Activated CD4-positive, alpha-beta T cell treated with anti-CD3 and anti-CD28 coated beads, Interleukin-2, Interleukin-6, amounts not matched to agents 100 ng/mL and 50 ng/mL, durations not matched to agents 16 hours and 8 hours (primary cell): ENCODE results near the gene CHRM2.
"Not testable (repeated sequence)": the region's sequence is repeated elsewhere in the genome, so short reads cannot be mapped to it uniquely, and the experiment has no call there.

Experiments
- DNase-seq: peaks from one replicate; pipeline ENCODE4 v3.0.0-alpha.2; 2020

The CHRM2 gene

DNA sequence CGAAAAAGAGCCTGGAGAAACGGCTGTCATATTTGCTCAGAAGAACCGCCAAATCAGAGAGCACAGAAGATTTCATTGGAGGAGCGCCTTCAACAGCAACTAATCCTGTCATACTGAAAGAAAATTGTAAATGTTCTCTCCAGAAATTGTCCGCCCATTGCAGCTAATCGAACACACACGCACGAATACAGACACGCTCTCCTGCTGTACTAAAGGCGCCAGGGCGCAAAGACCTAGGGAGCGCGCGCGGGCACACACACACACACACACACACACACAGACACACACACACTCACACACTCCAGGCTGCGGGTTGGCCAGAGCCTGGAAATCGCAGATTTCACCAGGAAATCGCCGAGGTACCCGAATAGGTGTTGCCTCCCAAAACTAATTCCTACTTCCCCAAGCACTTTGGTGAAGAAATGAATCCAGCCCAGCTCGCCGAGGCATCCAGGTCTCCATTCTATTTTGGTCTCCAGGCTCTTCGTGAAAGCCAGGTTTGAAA lies at the start of gene CHRM2:
Gene CHRM2, plus strand, starts transcription at position 157 of the 505 bp plus-strand sequence. CDS start 146,214 bp downstream, outside the sequence.
- no peak for DNase-seq

DNA sequence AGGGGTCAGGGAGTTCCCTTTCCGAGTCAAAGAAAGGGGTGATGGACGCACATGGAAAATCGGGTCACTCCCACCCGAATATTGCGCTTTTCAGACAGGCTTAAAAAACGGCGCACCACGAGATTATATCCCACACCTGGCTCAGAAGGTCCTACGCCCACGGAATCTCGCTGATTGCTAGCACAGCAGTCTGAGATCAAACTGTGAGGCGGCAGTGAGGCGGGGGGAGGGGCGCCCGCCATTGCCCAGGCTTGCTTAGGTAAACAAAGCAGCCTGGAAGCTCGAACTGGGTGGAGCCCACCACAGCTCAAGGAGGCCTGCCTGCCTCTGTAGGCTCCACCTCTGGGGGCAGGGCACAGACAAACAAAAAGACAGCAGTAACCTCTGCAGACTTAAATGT lies 37.1 kb upstream of the CHRM2 start:
- DNase-seq: not testable (repeated sequence)

- DNase-seq: no peak
Observed at GRCh38 chr7:136845899-136846465, 22.5 kb upstream of the CHRM2 start.

DNA sequence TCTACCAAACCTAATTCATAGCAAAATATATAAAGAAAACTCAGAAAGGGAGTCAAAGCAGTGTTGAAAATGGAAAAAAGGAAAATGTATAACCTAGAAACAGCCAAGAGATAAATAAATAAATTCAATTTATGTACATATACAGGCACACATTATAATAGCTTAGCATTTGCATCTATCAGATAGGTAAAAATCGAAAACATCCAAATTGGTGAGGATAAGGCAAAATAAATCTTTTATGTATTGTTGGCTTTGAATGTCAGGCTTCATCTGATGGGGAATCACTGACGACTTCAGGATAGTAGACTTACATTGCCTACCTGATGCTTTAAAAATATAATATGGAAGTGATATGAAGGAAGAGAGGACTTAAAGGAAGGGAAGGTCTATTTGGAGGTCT lies 20.6 kb upstream of the CHRM2 start:
- no peak for DNase-seq

DNA sequence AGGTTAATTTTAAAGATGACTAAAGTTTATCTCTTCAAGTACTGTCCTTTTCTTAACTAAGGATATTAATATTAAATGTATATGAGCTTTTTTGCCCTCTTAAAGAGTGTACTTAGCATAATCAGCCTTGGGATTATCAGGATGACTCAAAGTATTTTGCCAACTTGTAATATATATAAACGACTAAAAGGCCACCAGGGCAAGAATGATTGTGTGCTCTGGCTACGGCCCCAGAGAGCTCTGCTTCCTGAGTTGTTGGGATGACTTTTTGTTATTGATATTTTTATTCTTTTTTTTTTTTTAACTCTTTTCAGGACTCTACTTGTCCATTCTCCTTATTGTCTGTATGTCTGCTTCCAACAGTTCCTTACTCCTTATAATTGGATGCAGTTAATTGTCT lies 14.8 kb upstream of the CHRM2 start:
- no peak for DNase-seq

- no peak for DNase-seq
Observed at GRCh38 chr7:136857573-136857972, 10.9 kb upstream of the CHRM2 start.

DNA sequence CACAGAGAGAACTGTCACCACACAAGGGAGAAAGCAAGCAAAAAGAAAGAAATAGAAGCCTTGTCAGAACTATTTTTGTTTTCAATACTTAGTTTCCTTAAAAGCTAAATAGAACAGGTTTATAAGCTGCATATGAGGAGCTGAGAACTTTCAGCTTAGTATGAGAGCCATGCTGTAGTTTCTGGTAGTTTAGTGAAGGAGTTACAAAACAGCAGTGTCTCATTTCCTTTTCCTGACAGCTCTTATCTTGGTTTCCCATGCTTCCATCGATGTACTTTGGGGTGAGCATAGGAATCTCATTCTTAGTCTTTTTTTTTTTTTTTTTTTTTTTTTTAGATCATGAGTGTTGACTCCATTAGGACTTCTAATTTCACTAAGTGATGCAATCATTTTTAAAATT lies 8.6 kb upstream of the CHRM2 start:
- no peak for DNase-seq

DNA sequence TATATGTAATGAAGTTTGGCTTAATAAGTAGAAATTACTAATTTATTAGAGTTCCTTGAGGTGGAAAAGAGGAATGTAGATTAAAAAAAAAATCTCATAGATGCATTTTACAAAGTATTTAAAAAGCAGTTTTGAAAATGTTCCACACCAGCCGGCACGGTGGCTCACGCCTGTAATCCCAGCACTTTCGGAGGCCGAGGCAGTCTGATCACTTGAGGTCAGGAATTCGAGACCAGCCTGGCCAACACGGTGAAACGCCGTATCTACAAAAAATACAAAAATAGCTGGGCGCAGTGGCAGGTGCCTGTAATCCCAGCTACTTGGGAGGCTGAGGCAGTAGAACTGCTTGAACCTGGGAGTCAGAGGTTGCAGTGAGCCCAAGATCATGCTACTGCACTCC lies 3.2 kb upstream of the CHRM2 start:
- no peak for DNase-seq

- no peak for DNase-seq
Observed at GRCh38 chr7:136865777-136866176, 2.7 kb upstream of the CHRM2 start.

- DNase-seq: no peak
Observed at GRCh38 chr7:136869001-136869961, 829 bp downstream of the CHRM2 start.

GRCh38 chr7:136869991-136870865 lies 1.8 kb downstream of the CHRM2 start:
- DNase-seq: no peak

DNA sequence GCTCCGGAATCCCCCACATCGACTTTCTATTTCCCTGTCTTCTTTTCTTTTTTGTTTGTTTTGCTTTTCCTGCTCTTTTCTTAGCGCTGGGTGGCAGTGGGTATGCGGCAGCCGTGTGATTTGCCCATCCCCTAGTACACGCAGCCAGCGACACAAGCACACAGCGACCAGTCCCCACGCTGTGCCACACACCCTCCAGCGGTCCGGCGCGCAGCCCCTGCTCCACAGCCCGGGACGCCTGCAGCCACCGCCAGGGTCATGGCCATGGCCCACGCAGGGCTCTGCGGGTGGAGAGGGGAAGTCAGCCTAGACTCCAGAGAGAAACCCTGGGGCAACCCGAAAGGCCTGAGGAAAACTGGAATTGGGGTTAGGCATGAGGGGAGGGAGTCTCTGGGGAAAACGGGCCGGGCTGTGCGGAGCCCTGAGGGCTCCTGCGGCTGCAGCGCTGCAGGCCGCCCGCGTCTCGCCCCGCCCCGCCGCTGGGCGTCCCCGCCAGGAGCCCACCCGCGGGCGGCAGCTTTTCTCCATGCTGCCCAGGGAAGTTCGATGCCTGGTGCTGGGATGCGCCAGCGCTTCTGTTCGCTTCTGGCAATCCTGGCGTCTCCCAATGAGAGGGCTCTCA lies 2.5 kb downstream of the CHRM2 start:
- no peak for DNase-seq

DNA sequence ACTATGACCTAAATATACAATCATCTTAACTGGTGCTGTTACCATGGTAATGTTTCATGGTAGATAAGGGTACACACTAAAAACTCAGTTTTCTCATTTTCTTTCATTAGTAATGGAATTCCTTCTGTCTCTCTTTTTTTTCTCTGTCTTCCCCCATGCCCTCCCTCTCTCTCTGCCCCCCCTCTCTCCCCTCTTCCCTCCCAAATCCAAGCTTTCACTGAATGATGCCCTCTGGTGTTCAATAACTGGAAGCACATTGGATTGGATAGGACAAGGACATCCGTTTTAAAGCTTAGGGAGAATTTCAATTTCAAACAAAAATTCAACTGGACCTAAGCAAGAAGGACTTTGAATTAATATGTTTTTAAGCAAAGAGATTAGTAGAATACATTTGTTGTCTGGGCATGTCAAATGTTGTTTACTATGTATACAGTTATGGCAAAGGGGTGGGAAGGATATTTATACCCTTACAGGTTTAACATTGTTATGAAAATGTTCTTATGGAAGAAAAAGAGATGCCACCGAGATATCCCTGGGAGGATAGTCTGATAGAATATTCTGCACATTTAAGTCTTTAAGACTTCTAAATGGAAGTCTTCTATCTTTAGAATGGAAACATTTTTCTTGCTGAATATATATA lies 6.1 kb downstream of the CHRM2 start:
- DNase-seq: no peak

DNA sequence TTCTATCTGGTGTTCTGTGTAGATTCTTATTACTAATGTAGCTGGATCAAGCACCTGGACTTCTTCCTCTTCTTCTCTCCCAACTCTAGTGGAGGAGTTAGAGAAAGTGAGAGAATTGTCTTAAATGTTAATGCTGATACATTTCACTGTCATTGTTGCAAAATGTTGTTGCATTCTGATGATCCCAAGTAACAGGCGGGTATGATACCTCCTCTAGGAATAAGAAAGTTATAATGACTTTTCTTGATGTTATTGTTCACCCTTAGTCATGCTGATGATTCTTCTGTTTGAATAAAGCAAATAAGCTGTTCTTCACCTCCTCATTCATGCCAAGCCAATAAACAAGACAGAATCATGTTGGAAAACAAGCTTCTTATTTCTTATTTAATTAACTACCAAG lies 9.1 kb downstream of the CHRM2 start:
- no peak for DNase-seq

DNA sequence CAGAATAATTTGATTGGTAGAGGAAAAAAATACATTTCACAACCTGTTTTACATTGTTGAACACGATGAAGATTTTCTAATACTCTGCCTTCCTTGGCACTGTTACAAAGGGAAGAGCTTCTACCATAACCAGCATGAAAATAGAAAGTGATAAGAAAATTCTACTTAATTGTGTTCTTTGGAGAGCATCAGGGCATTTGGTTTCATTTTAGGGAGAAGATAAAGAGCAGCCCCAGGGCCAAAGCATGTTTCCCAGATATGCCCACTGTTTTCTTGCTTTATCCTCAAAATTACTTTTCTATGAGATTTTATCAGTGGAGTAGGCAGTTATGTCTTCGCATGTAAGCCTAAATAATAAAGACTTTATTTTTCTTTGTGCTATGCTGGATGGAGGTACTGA lies 9.5 kb downstream of the CHRM2 start:
- no peak for DNase-seq

DNA sequence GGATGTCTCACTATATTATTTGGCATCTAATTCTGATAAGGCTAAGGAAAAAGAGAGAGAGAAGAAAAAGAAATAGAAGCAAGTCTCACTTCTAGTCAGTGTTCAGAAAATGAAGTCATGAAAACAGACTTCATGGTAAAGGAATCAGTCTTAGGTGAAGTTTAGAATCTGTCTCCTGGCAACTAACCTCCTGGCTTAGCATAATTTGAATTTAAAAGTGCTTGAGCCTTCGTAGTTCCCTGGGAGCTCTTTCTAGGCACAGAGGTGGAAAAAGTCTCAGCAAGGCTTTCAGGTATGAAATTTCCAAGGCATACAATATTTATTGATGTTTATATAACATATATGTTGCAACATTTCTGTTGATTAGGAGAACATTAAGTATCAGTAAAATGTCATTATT lies 10.4 kb downstream of the CHRM2 start:
- no peak for DNase-seq

GRCh38 chr7:136883046-136883445 lies 14.6 kb downstream of the CHRM2 start:
- no peak for DNase-seq

DNA sequence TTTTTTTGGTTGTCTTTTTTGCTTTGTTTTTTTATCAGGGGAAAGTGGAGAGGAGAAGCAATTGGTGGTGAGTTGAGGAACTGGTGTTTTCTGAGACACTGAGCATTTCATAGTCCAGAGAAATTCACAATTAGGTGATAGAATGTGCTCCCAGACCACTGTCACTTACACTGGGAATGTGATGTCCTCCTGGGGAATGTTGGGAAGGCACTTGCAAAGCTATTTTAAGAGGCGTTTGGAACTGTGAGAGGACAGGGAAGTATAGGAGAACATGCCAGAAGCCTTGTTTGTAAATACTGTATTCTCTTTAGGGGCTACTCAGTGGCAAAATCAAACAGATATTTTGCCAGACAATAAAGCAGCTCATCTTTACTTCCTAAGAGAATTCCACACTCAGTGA lies 16.0 kb downstream of the CHRM2 start:
- DNase-seq: no peak

- DNase-seq: no peak
Observed at GRCh38 chr7:136887317-136887716, 18.9 kb downstream of the CHRM2 start.

DNA sequence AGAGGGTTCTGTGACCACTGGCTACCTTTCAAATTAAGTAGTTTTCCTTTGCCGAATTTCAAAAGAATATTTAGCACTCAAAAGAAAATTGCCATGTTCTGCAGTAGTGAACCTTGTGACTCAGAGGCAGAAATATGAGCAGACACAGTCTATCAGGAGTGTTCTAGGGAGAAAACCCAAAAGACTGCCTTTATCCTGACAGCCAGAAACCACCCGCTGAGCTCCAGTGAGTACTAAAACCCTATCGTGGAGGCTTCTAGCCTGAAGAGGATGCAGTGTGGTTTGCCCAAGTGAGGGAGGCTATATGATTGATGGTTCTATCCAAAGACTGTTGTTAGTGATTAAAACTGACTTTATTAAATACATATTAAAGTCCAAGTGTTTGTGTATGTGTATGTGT lies 21.9 kb downstream of the CHRM2 start:
- DNase-seq: no peak

GRCh38 chr7:136891850-136892249 lies 23.4 kb downstream of the CHRM2 start:
- no peak for DNase-seq

DNA sequence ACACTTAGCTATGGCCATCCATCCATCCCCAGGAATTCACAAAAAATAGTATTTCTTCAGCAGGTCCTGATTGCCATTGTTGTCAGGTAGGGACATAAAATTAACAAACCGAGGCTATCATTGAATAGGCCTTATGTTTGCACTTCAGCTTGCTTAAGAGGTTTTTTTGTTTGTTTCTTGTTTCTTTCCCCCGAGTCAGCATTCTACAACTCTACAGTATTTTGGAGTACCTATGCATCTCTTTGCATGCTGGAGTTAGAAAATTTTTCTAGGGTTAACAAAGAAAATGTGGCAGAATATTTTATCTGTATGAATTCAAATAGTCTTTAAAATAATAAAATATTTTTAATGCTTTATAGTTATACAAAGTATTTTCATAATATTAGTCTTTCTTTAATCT lies 26.3 kb downstream of the CHRM2 start:
- DNase-seq: no peak
